HG03135 (cell line): ENCODE data around the gene ABCB4.
"Not testable (repeated sequence)": the region's sequence is repeated elsewhere in the genome, so short reads cannot be mapped to it uniquely, and the experiment has no call there.

Source experiments
- ATAC-seq: cut with Tn5 transposase; IDR thresholded peaks from one replicate; pipeline ENCODE4 v1.9.1; 2021; ENCODE audit warnings: mild to moderate bottlenecking, moderate library complexity; ENCODE audit not compliant: unreplicated experiment

Gene ABCB4

DNA sequence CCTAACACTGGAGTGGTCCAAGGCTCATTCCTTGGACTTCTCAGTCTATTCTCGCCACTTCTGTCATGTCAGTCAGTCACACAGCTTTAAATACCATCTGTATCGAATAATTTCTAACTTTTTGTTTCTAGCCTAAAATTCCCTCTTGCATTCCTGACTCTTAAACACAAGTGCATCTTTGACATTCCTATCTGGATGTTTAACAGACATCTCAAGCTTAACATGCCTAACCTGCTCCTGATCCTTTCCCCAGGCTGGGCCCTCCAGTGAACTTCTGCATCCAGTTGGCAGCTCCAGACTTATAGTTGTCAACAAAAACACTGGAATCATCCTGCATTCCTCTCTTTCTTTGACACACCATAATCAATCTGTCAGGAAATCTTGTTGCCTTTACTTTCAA, 4.5 kb upstream of the ABCB4 start:
- ATAC-seq, result no peak

DNA sequence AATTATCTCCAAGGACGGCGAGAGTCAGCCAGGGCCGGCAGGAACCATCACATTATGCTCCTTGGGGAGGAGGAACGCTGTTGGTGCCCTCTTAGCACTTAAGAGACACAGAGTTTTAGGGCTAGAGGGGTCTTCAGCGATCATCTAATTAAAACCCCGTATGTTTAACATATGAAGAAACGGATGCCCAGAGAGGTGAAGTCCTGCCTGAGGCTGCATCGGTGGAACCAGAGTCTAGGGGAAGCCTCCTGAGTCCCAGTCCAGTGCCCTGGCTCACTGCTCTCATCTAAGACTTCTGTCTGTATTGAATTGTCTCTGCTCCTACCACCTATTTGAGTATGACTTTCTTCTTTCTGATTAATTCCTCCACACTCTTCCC, 688 bp upstream of the ABCB4 start:
- no peak for ATAC-seq

DNA sequence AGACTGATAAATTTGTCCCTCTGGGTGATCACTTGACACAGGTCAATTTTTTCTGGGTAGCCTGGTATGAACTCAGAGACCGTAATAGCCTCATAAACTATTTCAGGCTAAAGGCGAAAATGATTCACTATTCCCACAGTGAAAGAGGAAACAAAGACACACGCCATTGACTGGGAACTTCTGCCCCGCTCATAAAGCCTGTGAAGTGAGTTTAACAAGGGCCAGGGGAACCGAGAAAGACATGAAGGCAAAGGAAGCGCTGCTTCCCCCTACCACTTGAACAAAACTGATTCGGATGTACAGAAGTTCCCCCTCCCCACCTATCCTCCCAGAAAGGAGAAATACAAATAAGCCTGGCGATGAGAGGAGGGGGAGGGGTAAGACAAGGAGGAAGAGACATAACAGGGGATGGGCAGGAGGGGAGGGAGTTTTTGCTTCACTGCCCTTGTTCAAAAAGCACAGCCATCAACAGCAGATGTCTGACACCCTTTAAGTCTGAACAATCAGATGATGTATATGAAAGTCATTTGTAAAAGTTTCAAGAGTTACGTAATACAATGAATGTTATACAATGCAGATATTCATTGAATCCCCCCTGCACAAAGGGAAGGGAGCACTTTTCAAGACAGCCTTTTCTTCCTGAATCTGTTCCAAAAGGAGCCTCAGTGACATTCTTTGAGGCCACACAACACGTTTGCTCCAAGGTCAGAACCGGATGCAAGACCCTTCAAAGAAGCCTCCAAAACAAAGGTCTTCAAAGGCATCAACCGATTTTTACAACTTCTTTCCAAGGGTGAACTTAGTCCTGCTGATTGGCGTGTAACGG, 734 bp downstream of the ABCB4 start:
- peak; percentile 73 for ATAC-seq

DNA sequence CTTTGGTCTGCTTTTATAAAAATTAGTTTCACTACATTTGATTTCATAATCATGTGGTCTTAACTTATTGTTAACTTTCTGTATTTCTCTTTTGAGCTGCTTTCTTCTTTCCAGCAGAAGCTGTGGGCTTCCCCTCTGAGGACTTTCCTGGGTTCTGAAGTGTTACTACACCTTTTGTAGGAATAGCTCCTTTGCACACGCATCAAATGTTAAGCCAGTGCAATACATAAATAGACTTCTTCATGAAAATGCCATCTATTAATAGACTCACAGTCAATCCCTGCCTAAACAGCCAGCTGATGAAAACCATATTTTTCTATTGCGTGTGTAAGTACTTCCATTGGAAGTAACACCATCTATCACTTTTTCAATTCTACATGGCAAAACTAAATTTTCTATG, 1.5 kb downstream of the ABCB4 start:
- no peak for ATAC-seq

DNA sequence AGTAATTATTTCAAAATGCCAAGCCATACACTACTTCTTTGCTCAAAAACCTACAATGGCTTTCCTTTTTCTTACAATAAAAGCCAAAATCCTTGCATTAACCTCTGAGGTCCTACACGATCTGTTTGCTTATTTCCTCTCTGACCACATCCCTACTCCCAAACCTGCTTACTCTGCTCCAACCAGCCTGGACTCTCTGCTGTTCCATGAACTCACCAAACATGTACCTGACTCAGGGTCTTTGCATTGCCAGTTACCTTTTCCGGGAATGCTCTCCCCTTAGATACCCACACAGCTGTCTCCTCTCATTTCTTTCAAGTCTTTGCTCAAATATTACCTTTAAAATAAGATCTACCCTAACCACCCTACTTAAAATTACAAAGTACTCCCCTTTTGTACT, 2.3 kb downstream of the ABCB4 start:
- no peak for ATAC-seq

DNA sequence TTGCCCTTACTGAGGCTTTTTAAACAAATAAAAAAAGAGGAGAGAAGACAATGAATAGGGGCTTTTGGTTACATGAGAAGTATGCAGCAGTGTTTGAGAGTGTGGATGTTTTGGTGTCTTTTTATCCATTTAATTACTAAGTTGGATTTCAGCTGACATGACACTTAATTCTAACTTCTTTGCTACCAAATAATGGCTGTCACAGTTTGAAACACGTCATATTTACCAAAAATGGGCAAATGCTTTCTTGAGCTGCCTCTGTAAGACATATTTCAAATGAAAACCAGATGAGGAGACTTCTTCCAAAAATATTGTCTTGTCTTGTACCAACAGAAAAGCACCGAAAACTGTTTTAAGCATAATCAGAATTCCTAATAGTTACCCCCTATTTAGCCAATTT, 4.0 kb downstream of the ABCB4 start:
- no peak for ATAC-seq

- ATAC-seq, result not testable (repeated sequence)
Observed at GRCh38 chr7:87469204-87469603, 6.3 kb downstream of the ABCB4 start.

GRCh38 chr7:87465534-87465880, 10.0 kb downstream of the ABCB4 start:
- not testable (repeated sequence) for ATAC-seq

DNA sequence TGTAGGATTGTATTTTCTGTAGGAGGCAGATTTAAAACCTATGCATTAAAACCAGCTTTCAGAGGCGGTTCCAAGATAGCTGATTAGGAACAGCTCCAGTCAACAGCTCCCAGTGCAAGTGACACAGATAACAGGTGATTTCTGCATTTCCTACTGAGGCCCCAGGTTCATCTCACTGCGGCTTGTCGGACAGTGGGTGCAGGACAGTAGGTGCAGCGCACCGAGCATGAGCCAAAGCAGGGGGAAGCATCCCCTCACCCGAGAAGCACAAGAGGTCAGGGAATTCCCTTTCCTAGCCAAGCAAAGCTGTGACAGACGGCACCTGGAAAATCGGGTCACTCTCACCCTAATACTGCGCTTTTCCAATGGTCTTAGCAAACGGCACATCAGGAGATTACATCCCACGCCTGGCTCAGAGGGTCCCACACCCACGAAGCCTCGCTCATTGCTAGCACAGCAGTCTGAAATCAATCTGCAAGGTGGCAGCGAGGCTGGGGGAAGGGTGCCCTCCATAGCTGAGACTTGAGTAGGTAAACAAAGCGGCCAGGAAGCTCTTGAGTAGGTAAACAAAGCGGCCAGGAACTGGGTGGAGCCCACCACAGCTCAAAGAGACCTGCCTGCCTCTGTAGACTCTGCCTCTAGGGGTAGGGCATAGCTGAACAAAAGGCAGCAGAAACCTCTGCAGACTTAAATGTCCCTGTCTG, 10.5 kb downstream of the ABCB4 start:
- not testable (repeated sequence) for ATAC-seq

DNA sequence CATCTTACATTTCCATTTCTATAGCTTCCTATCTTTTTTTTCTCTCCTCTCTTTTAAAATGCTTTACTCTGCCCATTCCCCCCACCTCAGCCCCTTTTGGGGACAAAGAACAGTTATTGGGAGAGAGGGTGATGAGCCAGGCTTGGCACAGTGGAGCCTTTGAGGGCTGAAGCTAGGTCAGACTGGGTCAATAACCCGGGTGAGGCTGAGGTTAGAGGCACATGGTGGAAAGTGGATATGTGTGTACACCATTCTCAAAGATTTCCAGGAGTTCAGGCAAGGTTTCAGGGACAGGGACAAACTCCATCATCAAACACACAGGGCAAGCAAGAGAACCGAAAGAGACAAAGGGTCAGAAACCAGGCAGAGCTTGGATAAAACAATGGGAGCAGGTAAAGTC, 11.5 kb downstream of the ABCB4 start:
- ATAC-seq, result no peak

DNA sequence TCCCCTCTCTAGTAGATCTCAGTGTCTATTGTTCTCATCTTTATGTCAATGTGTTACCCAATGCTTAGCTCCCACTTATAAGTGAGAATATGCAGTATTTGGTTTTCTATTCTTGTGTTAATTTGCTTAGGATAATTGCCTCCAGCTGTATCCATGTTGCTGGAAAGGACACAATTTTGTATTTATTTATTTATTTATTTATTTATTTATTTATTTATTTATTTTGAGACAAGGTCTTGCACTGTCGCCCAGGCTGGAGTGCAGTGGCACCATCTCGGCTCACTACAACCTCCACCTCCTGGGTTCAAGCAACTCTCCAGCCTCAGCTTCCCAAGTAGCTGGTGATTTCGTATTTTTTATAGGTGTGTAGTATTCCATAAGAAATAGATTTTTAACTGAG, 15.0 kb downstream of the ABCB4 start:
- ATAC-seq, result not testable (repeated sequence)

DNA sequence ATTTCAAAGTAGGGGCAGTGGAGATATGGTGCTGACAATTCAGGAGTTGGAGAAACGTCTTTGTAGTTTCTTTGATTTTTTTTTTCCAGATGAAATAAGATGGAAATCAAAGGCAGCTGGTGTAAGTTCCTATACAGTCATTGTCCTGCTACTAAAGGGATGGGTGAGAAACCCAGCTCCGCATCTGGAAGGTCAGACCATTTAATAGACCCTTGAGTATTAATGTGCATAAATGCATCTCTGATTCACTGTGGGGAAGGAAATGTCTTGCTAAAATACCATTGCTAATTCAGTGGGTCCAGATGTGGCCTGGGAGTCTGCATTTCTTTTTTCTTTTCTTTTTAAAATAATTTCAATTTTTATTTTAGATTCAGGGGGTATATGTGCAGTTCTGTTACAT, 15.5 kb downstream of the ABCB4 start:
- ATAC-seq, result no peak

DNA sequence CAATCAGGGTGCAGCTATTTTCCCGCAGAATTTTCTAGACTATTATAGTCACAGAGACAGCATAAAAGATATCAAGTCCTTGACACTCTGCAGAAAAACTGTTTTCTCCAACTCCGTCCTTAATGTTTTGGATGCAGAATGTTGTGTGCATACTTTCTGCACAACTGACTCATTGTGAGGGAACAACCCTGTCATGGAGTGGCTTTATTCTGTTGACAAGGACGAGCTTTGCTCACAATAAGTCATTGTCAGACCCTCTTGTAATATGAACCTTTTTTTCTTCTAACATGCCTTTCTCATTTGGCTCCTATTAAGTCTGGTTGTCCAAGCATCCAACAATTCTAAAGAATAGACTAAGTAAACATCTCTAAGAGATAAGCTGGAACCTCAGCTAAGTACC, 17.3 kb downstream of the ABCB4 start:
- no peak for ATAC-seq

GRCh38 chr7:87456247-87456646, 19.2 kb downstream of the ABCB4 start:
- no peak for ATAC-seq

DNA sequence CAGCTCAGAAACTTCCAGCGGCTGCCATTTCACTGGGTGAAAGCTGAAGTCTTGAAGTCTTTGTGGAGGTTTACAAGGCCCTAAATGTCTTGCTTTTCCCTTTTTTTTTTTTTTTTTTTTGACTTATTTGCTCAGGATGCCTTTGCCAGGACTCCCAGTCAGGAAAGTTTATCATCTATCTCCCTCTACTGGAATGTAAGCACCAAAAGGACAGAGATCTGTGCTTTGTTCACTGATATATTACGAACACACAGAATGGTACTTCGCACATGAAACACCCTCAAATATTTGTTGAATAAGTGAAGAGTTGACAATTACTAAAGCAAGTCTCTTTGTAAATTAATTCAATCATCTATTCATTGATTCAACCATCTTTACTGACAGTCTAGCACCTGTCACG, 23.2 kb downstream of the ABCB4 start:
- no peak for ATAC-seq

GRCh38 chr7:87451187-87451586, 24.3 kb downstream of the ABCB4 start:
- no peak for ATAC-seq

DNA sequence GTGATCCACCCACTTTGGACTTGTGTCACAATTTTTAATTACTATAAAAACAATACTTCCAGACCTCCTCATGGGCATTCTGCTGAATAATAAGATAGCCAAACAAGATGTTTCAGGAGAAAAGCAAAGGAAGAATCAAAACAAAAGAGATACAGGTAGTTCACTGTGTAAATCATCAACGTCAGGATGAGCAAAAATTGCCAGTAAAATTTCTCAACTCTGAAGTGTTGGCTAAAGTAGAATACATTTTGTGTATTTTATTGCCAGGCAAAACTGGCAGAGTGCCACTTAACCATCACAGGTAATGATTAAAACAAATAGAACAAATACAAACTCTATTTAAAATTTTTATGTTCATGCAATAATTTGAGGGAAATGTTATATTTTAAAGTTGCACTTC, 24.8 kb downstream of the ABCB4 start:
- ATAC-seq, result no peak

- no peak for ATAC-seq
Observed at GRCh38 chr7:87448388-87448787, 27.1 kb downstream of the ABCB4 start.

- ATAC-seq, result no peak
Observed at GRCh38 chr7:87447116-87447635, 28.3 kb downstream of the ABCB4 start.

DNA sequence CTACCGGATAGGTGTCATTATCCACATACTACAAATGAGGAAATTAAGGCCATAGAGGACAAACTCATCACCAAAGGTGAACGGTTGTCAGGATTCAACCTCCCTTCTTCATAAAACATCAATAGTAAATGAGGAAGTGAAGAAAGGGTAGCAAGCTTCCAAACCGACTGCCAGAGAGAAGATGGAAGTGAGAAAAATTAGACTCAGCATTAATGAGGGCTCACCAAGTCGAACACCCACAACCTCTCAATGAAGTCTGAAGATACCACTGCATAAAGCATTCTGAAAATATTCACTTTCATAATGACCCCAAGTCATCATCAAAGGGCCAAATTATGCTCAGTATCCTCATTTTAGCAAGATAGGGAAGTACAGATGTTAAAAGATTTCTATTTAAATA, 29.6 kb downstream of the ABCB4 start:
- ATAC-seq, result peak; percentile 85

GRCh38 chr7:87435546-87435945, 39.9 kb downstream of the ABCB4 start:
- no peak for ATAC-seq

DNA sequence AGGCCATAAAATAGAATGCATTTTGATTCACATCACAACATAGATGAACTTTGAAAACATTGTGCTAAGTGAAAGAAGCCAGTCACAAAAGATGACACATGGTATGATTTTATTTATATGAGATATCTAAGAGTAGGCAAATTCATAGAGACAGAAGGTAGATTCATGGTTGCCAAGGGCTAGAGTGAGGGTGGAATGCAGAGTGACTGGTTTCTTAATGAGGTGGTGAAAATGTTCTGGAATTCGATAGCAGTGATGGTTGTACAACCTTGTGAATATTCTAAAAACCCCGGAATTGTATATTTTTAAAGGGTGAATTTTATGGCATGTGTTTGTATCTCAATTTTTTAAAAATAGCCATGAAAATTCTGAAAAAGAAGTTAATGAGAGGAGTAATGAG, 42.9 kb downstream of the ABCB4 start:
- no peak for ATAC-seq
